Stimulated activated CD4-positive, alpha-beta T cell treated with anti-CD3 and anti-CD28 coated beads, Interleukin-15, amount 100 ng/mL, for 24 hours (primary cell): ENCODE data around the gene HSD17B12.
"Not testable (repeated sequence)": the region's sequence is repeated elsewhere in the genome, so short reads cannot be mapped to it uniquely, and the experiment has no call there.

Experiments
- DNase-seq: peaks from one replicate; pipeline ENCODE4 v3.0.0-alpha.2; 2020

The HSD17B12 gene

DNA sequence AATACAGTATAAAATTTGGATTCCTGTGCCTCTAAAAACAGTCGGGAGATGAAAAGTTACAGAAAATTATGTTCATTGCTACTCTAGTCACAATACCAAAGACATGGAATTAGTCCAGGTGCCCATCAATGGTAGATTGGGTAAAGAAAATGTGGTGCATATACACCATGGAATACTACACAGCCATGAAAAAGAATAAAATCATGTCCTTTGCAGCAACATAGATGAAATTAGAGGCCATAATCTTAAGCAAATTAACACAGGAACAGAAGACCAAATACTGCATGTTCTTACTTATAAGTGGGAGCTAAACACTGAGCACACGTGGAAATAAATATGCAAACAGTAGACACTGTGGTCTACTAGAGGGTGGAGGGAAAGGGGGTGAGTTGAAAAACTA is 67.6 kb downstream of the HSD17B12 start:
- DNase-seq = no peak

GRCh38 chr11:43751726-43752125 is 71.2 kb downstream of the HSD17B12 start:
- DNase-seq = no peak

- DNase-seq = no peak
These were observed 76.0 kb downstream of the HSD17B12 start for GRCh38 chr11:43756575-43756974.

DNA sequence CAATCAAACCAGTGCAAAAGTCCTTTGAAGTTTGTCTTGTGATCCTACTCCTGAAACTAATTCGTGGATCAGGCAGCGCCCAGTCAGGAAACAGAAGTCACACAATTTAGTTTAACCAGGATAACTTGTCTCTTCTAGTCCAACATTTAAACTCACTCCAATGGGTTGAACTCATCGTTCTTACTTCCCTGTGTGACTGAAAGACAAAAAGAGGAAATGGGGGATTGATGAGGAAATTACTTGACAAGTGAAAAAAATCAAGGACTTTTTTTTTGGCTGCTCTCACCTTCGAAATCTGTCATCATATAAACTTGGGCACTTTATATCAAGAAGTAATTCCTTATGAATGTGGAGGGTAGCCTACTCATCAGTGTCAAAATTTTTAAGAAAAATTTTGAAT is 78.4 kb downstream of the HSD17B12 start:
- no peak for DNase-seq

DNA sequence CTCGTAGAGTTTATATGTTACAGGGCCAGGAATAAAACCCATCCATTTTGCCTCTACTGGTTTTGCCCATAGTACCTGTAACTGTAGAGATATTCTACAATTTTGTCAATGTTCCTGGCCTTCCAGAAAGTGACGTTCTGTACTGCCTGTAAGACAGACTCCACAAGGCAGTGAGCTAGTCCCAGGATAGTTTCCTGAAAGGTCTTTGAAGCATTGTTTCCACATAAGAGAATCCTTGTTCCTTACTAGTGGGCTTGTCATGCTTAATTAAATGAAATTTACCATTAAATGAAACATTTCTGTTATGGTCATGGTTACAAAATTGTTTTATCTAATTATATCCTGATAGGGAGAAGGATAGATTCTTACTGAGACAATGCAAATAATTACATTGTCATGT is 80.4 kb downstream of the HSD17B12 start:
- DNase-seq = no peak

DNA sequence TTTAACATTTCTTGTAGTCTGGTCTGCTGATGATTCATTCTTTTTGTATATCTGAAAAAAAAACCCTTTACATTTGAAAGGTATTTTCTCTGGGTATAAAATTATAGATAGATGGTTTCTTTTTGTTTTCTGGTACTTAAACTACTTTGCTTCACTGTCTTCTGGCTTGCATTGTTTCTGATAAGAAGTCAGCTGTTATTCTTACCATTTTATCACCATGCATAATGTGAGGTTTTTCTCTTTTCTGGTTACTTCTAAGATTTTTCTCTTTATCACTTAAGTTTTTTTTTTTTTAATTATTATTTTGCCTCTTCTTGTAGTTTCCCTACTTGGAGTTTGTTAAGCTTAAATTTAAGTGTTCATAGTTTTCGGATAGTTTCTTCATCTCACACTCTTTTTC is 84.7 kb downstream of the HSD17B12 start:
- DNase-seq = no peak

DNA sequence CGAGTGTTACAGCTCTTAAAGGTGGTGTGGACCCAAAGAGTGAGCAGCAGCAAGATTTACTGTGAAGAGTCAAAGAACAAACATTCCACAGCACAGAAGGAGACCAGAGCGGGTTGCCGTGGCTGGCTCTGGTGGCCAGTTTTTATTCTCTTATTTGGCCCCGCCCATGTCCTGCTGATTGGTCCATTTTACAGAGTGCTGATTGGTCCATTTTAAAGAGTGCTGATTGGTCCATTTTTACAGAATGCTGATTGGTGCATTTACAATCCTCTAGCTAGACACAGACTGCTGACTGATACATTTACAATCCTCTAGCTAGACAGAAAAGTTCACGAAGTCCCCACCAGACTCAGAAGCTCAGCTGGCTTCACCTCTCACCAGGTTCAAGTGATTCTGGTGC is 88.1 kb downstream of the HSD17B12 start:
- not testable (repeated sequence) for DNase-seq

GRCh38 chr11:43770173-43770572 is 89.6 kb downstream of the HSD17B12 start:
- no peak for DNase-seq

DNA sequence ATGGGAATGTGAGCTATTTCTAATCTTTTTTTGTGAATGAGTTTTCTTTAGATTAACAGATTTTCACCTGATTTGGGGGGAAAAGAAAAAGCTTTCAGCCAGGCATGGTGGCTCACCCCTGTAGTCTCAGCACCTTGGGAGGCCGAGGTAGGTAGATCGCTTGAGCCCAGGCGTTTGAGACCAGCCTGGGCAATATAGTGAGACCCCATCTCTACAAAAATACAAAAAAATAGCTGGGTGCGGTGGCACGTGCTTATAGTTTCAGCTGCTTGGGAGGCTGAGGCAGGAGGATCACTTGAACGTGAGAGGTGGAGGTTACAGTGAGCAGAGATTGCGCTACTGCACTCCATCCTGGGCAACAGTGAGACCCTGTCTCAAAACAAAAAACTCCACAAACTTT is 92.2 kb downstream of the HSD17B12 start:
- no peak for DNase-seq

- no peak for DNase-seq
These were observed 94.2 kb downstream of the HSD17B12 start for GRCh38 chr11:43774786-43775185.

- DNase-seq = no peak
These were observed 98.8 kb downstream of the HSD17B12 start for GRCh38 chr11:43779306-43779705.

- no peak for DNase-seq
These were observed 103.8 kb downstream of the HSD17B12 start for GRCh38 chr11:43784301-43784700.

GRCh38 chr11:43784866-43785265 is 104.3 kb downstream of the HSD17B12 start:
- no peak for DNase-seq

DNA sequence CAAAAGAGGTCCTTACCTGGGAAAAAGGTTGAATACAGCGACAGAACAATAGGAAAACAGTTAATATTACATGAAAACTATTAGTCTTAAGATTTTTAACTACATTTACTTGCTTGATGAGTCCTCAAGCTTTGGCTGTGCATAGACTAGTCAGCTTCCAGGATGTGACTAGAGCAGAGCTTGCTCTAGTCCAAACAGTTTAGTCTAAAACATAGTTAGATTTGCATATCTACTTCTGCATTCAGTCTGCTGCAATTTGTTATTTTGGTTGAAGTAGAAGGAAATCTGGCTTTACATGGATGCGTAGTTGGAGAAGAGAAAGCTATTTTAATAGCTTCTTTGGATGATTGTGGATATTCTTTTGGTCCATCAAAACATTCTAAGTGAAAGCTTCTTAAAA is 104.8 kb downstream of the HSD17B12 start:
- DNase-seq = no peak

DNA sequence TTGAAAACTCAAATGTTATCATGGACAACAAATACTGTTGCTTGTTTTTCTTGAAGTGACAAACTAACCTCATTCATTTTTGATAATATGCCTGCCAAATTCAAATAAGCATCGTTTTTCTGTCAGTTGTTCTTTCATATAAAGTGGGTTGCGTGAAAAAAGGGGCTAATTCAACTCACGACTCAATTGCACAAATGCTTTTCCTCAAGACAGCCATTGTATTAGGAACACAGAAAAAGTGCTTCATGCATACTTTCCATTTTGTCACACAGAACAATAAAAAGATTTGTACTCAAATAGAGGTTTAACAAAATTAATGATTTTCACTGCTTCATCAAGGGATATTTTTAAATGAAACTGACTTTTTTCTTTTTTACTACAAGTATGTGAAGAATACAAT is 105.5 kb downstream of the HSD17B12 start:
- DNase-seq = no peak

- no peak for DNase-seq
These were observed 107.3 kb downstream of the HSD17B12 start for GRCh38 chr11:43787824-43788223.

DNA sequence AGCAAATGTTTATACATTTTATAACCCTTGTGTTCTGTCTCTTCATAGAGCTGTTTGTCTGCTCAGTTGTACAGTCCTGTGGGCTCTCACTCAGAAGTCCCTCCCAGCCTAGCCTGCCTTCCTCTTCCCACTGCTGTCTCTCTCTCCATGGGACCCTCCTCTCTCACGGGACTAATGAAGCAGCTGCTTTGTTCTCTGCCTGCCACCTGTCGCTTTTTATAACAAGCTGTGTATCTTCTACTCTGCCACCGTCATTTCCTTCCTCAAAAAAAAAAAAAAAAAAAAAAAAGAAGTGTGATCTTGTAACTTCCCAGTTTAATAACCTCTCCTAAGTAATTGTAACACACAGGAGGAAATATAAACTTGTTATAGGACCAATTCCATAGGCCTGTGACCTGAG is 107.9 kb downstream of the HSD17B12 start:
- DNase-seq = no peak

DNA sequence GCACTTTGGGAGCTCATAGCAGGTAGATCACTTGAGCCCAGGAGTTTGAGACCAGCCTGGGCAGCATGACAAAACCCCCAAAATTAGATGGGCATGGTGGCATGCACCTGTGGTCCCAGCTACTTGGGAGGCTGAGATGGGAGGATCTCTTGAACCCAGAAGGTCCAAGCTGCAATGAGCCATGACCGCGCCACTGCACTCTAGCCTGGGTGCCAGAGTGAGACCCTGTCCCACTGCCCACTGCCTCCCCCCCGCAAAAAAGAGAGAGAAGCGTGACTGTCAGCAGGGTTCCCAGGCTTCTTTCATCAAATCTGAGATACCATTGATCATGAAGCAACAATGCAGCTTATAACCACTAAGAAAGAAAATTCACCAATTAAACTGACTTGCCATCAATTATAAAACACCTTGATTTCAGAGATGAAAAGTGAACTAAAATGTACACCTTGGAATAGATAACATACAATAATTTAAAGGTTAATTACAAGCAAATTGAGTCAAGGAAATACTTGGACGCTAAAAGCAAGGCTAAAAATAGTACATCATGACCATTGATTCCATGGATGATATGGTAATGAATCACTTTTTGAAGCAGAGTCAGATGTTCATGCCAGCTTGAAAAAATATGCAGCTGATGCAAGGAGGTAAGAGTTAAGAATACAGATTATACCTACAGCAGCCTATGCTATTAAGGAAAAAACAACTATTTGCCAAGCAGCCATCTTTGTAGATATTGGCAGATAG is 109.3 kb downstream of the HSD17B12 start:
- no peak for DNase-seq

GRCh38 chr11:43790444-43790794 is 109.9 kb downstream of the HSD17B12 start:
- no peak for DNase-seq

DNA sequence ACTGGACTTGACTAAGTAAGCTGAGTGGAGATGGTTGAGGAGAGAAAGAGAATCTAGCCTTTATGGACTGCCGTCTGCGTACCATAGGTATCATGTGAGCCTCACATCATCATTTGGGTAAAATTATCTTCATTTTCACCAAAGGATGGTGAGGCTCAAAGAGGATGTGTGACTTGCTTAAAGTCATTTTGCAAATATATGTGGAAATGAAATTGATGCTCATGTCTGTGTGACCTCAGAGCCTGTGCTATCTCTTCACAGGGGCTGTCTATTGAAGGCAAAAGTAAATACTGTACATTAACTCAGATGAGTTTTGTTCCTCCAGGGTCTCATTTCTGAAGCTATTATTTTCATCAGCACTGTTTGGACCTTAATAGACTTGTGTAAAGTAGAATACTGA is 116.8 kb downstream of the HSD17B12 start:
- no peak for DNase-seq

- DNase-seq = no peak
These were observed 117.3 kb downstream of the HSD17B12 start for GRCh38 chr11:43797866-43798265.

DNA sequence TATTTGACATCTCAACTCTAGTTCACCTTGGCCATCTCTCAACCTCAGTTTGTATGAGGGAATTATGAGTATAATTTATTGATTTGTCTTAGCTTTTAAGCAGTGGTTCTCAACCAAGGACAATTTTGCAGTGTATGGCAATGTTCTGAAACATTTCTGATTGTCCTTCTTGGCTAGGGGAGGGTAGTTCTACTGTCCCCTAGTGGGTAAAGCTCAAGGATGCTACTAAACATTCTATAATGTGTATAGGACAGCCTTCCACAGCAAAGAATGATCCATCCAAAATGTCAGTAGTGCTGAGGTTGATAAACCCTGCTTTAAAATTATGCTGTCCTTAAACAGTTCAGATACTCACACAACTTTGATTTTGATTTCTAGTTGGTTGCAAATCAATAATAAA is 122.0 kb downstream of the HSD17B12 start:
- DNase-seq = no peak

- DNase-seq = no peak
These were observed 123.2 kb downstream of the HSD17B12 start for GRCh38 chr11:43803766-43804165.

DNA sequence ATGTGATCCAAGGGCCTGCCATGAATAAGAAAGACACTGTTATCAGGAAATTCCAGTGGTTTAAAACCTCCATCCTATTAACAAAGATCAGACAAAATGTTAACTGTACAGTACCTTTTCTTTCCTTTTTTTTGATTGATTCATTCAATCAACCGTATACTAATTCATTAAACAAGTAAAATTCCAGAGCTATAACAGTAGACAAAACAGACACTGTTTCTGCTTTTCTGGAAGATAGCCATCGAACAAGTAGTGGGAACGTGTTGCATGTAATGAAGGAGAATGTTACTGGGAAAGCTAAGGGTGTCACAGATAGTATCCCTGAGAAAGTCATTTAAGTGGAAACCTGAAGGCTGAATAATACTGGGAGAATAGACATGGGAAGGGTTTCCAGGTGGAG is 126.4 kb downstream of the HSD17B12 start:
- DNase-seq = no peak

GRCh38 chr11:43810929-43811596 is 130.5 kb downstream of the HSD17B12 start:
- DNase-seq = no peak
